Activated CD4-positive, CD25-positive, alpha-beta regulatory T cell treated with anti-CD3 and anti-CD28 coated beads, Interleukin-2, amount 50 U/mL, for 72 hours (primary cell): ENCODE data around the gene RALB.
"Not testable (repeated sequence)": the region's sequence is repeated elsewhere in the genome, so short reads cannot be mapped to it uniquely, and the experiment has no call there.

Source experiments
- DNase-seq: peaks from one replicate; pipeline ENCODE4 v3.0.0; 2021

RALB gene

GRCh38 chr2:120298173-120298835 lies 45.7 kb downstream of the RALB start:
- DNase-seq: no peak

DNA sequence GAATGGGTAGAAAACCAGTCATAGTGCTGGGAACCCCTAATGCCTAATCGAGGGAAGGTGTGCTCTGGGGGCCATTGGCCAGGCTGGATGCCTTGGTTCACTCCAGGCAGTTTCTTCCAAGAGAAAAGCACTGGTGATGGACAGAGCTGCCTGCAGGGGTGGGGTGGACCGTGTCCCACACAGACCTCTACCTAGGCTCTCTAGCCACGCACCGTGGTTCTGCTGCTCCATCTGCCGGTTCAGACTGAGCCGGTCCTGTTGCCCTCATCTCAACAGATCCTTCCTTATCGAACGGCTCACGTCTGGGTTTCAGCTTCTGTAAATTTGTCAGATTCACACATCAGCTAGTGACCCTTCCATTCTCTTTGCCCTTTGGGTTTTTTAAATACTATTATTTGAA lies 46.4 kb downstream of the RALB start:
- DNase-seq: no peak

DNA sequence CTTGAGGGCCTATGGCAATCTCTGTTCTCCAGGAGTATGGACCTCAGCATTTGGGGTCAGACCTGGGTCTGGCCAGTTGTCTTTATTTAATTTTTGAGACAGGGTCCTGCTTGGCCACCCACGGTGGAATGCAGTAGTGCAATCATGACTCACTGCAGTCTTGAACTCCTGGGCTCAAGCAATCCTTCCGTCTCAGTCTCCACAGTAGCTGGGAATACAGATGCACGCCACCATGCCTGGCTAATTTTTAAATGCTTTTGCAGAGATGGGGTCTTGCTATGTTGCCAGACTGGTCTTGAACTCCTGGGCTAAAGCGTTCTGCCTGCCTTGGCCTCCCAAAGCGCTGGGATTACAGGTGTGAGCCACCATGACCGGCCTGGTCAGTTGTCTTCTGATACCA lies 46.9 kb downstream of the RALB start:
- no peak for DNase-seq

- no peak for DNase-seq
Measured at GRCh38 chr2:120300385-120300784, 47.7 kb downstream of the RALB start.

DNA sequence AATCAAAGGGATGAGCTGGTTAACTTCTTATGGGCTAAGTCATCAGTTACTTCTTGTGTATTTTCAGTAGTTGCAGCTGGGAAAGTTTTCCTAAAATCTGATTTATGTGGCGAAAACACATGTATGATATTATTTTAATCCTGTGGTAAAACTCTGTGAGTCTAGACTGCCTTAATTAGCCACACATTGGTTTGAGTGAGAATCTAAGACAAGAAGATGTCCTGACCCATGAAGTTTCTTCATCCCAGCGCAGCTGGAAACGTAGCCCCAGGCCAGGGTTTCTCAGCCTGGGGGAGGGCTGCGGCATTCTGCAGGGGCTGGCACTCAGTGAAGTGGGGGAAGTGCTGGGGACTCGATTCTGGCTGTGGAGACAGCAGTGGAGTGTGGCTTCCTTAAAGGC lies 48.6 kb downstream of the RALB start:
- DNase-seq: no peak

DNA sequence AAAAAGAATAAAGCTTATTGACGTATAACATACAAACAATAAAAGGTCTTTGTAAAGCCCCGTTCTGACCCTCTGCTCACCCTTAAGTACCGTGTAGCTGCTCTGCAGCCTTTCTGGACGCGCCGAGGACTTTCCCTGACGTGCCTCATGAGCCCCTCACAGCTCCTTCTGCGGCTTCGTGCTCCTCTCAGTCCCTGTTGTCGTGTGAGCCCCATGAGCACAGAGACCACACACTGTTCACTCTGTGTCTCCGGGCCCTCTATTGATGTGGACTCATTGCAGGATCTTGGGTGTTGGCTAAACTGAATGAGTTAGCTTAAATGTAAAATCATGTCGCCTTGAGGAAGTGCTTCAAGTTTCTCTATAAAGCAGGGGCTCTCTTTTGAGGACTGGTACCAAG lies 49.6 kb downstream of the RALB start:
- no peak for DNase-seq

- DNase-seq: no peak
Measured at GRCh38 chr2:120303177-120303576, 50.5 kb downstream of the RALB start.

GRCh38 chr2:120305296-120305695 lies 52.6 kb downstream of the RALB start:
- DNase-seq: no peak

GRCh38 chr2:120305937-120306490 lies 53.4 kb downstream of the RALB start:
- DNase-seq: no peak

DNA sequence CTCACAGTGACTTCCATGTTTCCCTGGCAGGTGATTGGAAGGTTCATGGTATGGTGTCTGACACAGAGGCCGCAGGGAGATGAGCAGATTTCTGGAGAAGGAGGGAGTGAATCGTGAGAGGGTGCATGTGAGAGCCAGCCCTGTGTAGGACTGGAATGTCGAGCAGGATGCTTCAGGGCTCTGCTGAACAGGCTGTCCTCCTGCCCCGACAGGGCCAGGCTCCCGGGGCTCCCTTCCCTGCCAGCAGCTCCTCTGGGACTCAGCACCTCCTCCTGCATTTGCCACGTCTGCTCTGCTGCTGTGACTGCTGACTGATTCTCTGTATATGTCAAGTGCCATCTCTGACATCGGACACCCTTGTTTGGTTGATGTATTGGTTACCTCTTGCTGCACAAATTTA lies 54.8 kb downstream of the RALB start:
- DNase-seq: no peak

GRCh38 chr2:120308038-120308910 lies 55.6 kb downstream of the RALB start:
- no peak for DNase-seq

GRCh38 chr2:120310136-120310535 lies 57.5 kb downstream of the RALB start:
- no peak for DNase-seq

- DNase-seq: not testable (repeated sequence)
Measured at GRCh38 chr2:120310841-120311240, 58.2 kb downstream of the RALB start.

GRCh38 chr2:120312076-120312475 lies 59.4 kb downstream of the RALB start:
- DNase-seq: no peak

DNA sequence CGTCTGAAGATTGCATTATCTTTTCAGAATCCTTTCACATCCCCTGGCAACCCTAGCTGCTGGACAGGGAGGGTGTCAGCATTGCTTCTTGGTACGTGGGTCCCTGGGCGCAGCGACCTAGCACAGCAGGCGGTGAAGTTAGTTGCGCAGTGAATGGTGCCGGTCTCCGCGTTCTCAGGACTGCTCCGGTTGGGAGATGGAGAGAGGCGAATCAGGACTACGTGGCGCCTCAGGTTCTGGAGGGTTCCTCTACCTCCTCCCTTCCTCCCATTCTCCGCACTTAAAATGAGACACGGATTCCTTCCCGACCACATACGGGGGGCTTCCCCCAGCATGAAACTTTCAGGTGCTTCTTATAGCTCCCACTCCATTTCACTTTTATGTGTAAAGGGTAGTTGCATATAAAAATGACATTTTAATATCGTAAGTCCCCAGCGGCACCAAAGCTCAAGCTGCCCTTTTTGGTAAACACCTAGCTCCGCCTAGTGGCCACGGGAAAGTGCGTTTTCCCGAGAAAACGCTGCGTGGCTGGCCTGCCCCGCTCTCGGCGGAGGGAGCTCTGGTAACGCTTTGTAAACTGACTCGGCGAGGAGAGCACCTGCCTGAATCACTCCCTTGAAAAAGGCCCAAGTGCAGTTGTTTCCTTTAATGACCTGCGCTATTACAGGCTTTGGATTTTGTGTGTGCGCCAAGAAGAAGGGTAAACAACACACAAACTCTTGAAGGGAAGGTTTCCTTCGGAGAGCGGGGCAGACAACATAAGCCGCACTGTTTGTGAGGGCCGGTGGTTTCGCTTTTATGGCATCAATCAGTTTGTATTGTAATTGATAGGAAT lies 60.4 kb downstream of the RALB start:
- peak; percentile 70 for DNase-seq

DNA sequence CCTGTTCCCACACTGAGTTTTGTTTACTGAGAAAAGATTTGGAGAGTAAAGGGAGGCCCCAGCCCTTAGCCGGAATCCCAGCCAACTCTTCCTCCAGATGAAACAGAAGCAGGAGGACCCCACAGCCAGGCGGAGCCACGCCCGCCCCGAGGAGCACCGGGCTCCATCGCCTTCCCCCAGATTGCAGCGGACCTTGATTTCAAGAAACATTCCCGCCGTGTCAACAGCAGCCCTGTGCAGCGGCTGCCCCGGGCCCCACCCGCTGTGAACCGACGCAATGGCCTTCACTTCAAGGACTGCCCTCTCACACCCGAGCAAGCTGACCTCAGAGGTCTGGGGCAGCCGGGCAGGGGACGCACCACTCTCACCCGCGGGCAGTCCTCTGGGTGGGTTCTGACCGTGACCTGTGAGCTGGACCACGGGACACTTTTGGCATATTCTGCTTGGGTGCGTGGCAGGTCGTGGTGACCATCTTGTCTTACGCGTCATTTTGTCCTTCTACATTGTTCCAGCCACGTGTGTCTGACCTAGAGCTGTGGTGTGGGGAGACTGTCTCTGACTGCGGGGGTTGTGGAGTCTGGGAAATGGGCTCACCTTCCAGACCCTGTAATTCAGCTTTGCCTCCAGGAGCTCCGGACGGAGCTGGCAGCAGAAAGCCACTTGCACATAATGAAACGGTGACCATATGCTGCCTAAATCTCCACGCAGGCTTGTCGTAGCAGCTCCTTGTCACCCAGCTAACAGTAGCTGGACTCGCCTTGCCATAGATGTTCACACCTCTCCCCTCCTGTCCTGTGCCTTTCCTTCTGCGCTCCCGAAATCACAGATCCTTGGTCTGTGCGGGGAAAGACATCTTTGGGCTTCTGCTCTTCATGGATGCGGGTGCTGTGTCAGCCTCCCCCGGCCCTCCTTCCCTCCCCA lies 61.3 kb downstream of the RALB start:
- DNase-seq: no peak

DNA sequence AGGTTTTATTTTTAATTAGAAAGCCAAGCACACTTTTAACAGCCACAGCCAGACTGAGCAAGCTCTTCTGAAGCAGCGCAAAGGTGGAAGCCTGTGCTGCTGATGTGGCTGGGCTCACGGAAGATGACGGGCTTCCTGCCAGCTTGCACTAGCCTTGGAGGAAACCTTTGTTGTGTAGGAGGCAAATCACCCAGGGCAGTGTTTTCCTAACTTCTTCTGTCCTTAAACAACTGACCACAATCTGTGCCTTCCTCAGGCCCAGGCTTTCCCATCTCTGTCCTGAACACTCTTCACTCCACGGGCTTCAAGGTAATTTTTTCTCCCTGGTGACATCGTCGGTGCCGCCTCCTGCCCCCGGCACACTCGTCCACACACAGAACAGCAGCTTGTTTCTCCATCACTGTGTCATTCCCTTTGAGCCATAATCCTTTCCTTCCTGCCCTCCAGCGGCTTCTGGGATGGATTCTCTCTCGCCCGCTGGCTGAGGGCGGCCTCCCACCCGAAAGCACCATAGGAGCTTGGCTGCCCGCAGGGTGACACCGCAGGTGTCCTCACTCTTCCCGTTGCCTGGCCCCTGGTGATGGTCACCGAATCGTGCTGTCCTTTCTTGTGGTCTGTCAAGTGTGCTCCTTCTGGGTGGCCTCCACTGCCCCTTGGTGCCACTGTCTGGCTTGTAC lies 62.2 kb downstream of the RALB start:
- no peak for DNase-seq

- no peak for DNase-seq
Measured at GRCh38 chr2:120315367-120316033, 62.8 kb downstream of the RALB start.

DNA sequence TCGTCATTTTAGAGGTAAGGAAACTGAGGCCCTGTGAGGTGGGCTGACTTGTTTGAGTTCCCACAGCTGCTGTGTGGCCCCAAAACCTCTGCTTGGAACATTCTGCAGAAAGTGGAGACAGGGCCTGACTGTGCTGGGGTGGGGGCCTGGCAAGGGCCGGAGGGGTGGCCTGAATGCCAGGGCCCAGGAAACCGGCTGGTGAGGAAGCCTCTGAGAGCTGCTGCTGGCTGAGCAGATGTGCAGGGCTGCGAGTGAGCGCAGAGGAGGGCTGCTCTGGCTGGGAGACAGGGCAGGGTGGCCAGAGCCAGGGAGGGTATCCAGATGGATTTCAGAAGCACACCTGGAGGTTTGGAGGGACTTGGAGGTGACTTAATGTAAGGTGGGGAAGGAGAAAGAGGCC lies 63.4 kb downstream of the RALB start:
- DNase-seq: no peak

DNA sequence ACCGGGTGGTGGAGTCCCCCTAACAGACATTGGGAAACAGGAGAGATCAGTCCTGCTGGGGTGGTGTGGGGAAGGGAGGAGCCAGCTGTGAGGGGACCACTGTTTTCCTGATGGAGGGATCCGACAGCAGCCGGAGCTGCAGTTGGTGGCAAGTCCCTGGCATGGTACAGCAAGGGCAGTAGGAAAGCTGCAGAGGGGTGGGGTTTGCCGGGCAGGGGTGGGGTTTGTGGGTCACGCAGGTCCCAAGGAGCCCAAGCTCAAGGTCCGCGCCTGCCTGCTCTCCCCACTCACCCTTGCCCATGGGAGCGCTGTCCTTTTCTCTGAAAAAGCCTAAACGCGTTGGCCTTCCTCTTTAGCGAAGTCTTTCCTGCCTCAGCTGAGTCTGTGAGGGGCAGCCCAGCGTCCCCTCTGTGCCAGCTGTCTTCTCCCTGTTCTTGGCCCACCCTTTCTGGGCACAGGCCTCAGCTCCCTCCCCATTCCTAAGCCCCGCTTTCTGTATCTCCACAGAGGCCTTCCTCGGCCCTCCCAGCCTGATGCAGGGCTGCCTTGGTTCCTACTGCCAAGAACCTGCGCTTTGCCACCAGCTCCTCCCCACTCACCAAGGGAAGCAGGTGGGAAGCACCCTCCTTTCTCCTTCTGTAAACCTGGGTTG lies 64.0 kb downstream of the RALB start:
- no peak for DNase-seq

- DNase-seq: no peak
Measured at GRCh38 chr2:120317180-120317533, 64.5 kb downstream of the RALB start.
